GM18498 (cell line): Measurements from ENCODE around the gene PLIN4.
"Not testable (repeated sequence)": the region's sequence is repeated elsewhere in the genome, so short reads cannot be mapped to it uniquely, and the experiment has no call there.

Experiments
- ATAC-seq: cut with Tn5 transposase; IDR thresholded peaks from one replicate; pipeline ENCODE4 v1.9.1; 2021; ENCODE audit warnings: mild to moderate bottlenecking, moderate library complexity; ENCODE audit not compliant: unreplicated experiment

The PLIN4 gene

GRCh38 chr19:4527377-4527776, 9.1 kb upstream of the PLIN4 start:
- ATAC-seq, result not testable (repeated sequence)

- ATAC-seq, result no peak
Measured at GRCh38 chr19:4525563-4526002, 7.3 kb upstream of the PLIN4 start.

- ATAC-seq, result no peak
Measured at GRCh38 chr19:4524808-4525562, 6.7 kb upstream of the PLIN4 start.

- no peak for ATAC-seq
Measured at GRCh38 chr19:4523306-4524110, 5.2 kb upstream of the PLIN4 start.

GRCh38 chr19:4522291-4523002, 4.2 kb upstream of the PLIN4 start:
- no peak for ATAC-seq

- ATAC-seq, result no peak
Measured at GRCh38 chr19:4521888-4522242, 3.6 kb upstream of the PLIN4 start.

GRCh38 chr19:4521170-4521887, 3.0 kb upstream of the PLIN4 start:
- no peak for ATAC-seq

GRCh38 chr19:4519521-4520277, 1.4 kb upstream of the PLIN4 start:
- ATAC-seq, result no peak

GRCh38 chr19:4519172-4519496, 848 bp upstream of the PLIN4 start:
- ATAC-seq, result no peak

GRCh38 chr19:4517451-4518057, 732 bp downstream of the PLIN4 start:
- ATAC-seq, result no peak

GRCh38 chr19:4516939-4517300, 1.4 kb downstream of the PLIN4 start:
- ATAC-seq, result no peak

- ATAC-seq, result no peak
Measured at GRCh38 chr19:4516199-4516938, 1.9 kb downstream of the PLIN4 start.

- no peak for ATAC-seq
Measured at GRCh38 chr19:4515732-4516131, 2.6 kb downstream of the PLIN4 start.

GRCh38 chr19:4513248-4513647, 5.0 kb downstream of the PLIN4 start:
- ATAC-seq, result no peak

GRCh38 chr19:4512070-4512469, 6.2 kb downstream of the PLIN4 start:
- ATAC-seq, result no peak

- ATAC-seq, result no peak
Measured at GRCh38 chr19:4511300-4512054, 6.8 kb downstream of the PLIN4 start.

GRCh38 chr19:4510435-4511255, 7.6 kb downstream of the PLIN4 start:
- ATAC-seq, result no peak

- ATAC-seq, result no peak
Measured at GRCh38 chr19:4508698-4509097, 9.6 kb downstream of the PLIN4 start.
